ENCODE data around the gene SYNDIG1.

The SYNDIG1 gene

GRCh38 chr20:24658920-24659660 lies 189.7 kb downstream of the SYNDIG1 start:
- DNase-seq (ENCODE audit: low spot score): no peak

- DNase-seq (ENCODE audit: low spot score): no peak
Measured at GRCh38 chr20:24659835-24660234, 190.4 kb downstream of the SYNDIG1 start.

GRCh38 chr20:24660651-24661050 lies 191.2 kb downstream of the SYNDIG1 start:
- no peak for DNase-seq (ENCODE audit: low spot score)

- DNase-seq (ENCODE audit: low spot score): no peak
Measured at GRCh38 chr20:24661255-24661654, 191.8 kb downstream of the SYNDIG1 start.

- no peak for DNase-seq (ENCODE audit: low spot score)
Measured at GRCh38 chr20:24662322-24662721, 192.9 kb downstream of the SYNDIG1 start.

GRCh38 chr20:24662752-24663365 lies 193.4 kb downstream of the SYNDIG1 start:
- no peak for DNase-seq (ENCODE audit: low spot score)

- DNase-seq (ENCODE audit: low spot score): no peak
Measured at GRCh38 chr20:24663496-24663895, 194.1 kb downstream of the SYNDIG1 start.

- no peak for DNase-seq (ENCODE audit: low spot score)
Measured at GRCh38 chr20:24664266-24664986, 195.0 kb downstream of the SYNDIG1 start.

- DNase-seq (ENCODE audit: low spot score): no peak
Measured at GRCh38 chr20:24665196-24665595, 195.8 kb downstream of the SYNDIG1 start.

- no peak for DNase-seq (ENCODE audit: low spot score)
Measured at GRCh38 chr20:24665741-24666191, 196.3 kb downstream of the SYNDIG1 start.

- DNase-seq (ENCODE audit: low spot score): no peak
Measured at GRCh38 chr20:24667689-24668383, 198.4 kb downstream of the SYNDIG1 start.

- no peak for DNase-seq (ENCODE audit: low spot score)
Measured at GRCh38 chr20:24668384-24668702, 198.9 kb downstream of the SYNDIG1 start.

GRCh38 chr20:24668791-24669190 lies 199.4 kb downstream of the SYNDIG1 start:
- DNase-seq (ENCODE audit: low spot score): no peak

- no peak for DNase-seq (ENCODE audit: low spot score)
Measured at GRCh38 chr20:24669701-24670100, 200.3 kb downstream of the SYNDIG1 start.

- no peak for DNase-seq (ENCODE audit: low spot score)
Measured at GRCh38 chr20:24670341-24670872, 201.0 kb downstream of the SYNDIG1 start.

- no peak for DNase-seq (ENCODE audit: low spot score)
Measured at GRCh38 chr20:24670981-24671380, 201.6 kb downstream of the SYNDIG1 start.

GRCh38 chr20:24672181-24672880 lies 202.9 kb downstream of the SYNDIG1 start:
- DNase-seq (ENCODE audit: low spot score): no peak

GRCh38 chr20:24672886-24673677 lies 203.7 kb downstream of the SYNDIG1 start:
- no peak for DNase-seq (ENCODE audit: low spot score)

- DNase-seq (ENCODE audit: low spot score): no peak
Measured at GRCh38 chr20:24673678-24674570, 204.5 kb downstream of the SYNDIG1 start.

Data from COLO829 (cell line).